GM13977 (cell line): ENCODE data around the gene MRPS12.

Experiments
- DNase-seq: peaks from one replicate; pipeline ENCODE4 v3.0.0; 2012; ENCODE audit warnings: low spot score
- in situ Hi-C: fragments of 300-500 bp; cut with MboI; formaldehyde crosslinking; loops from one replicate; pipeline ENCODE4 v1.12.0; 2022; ENCODE audit warnings: low sequenced_read_pairs, low pct_unique_long_range_greater_than_20kb, mixed read lengths, inconsistent platforms; ENCODE audit not compliant: unreplicated experiment
- TF ChIP-seq, protein P1 (sequence below): IDR thresholded peaks from 2 replicates; pipeline ENCODE4 v1.5.1; 2012; ENCODE audit warnings: mild to moderate bottlenecking, control low read depth; ENCODE audit not compliant: insufficient read depth; ENCODE audit errors: extremely low read depth, missing control alignments

The MRPS12 gene

DNA sequence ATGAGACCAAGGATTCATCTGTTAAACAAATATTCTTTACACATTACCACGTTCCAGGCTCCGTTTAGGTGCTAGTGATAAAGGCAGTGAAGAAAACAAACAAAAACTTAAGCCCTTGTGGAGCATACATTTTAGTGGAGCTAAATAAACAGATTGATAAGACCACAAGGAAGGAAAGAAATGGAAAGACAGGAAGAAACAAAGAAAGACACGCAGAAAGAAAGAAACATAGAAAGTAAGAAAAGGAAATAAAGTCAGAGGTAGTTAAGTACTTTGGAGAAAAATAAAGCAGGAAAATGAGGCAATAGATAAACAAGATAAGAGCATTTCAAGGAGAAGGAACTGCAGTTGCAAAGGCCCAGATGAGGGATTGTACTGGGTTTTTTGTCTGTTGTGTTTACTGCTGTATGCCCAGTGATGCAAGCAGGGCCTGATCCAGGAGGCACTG, 30.0 kb upstream of the MRPS12 start:
- no peak for DNase-seq
- in situ Hi-C loops: loop anchor here (25.0 kb wide), 1 partner anchor 163 kb away; the partner anchor contains the start of gene CAPN12
- TF ChIP-seq, protein P1, sequence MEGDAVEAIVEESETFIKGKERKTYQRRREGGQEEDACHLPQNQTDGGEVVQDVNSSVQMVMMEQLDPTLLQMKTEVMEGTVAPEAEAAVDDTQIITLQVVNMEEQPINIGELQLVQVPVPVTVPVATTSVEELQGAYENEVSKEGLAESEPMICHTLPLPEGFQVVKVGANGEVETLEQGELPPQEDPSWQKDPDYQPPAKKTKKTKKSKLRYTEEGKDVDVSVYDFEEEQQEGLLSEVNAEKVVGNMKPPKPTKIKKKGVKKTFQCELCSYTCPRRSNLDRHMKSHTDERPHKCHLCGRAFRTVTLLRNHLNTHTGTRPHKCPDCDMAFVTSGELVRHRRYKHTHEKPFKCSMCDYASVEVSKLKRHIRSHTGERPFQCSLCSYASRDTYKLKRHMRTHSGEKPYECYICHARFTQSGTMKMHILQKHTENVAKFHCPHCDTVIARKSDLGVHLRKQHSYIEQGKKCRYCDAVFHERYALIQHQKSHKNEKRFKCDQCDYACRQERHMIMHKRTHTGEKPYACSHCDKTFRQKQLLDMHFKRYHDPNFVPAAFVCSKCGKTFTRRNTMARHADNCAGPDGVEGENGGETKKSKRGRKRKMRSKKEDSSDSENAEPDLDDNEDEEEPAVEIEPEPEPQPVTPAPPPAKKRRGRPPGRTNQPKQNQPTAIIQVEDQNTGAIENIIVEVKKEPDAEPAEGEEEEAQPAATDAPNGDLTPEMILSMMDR: no peak

DNA sequence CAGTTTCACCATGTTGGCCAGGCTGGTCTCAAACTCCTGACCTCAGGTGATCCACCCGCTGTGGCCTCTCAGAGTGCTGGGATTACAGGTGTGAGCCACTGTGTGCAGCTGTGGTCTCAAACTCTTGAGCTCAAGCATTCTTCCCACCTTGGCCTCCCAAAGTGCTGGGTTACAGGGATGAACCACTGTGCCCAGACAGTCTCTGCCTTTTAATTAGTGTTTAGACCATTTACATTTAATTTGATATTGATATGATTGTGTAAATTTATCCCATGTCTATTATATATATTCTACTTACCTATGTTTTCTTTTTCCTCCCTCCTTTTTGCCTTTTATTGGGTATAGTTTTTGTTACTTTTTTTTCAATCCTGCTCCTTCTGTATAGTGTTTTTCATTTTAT, 29.1 kb upstream of the MRPS12 start:
- in situ Hi-C loops: loop anchor here (25.0 kb wide), 1 partner anchor 164 kb away; the partner anchor contains the start of gene CAPN12
- no peak for DNase-seq
- TF ChIP-seq, protein P1: no peak

DNA sequence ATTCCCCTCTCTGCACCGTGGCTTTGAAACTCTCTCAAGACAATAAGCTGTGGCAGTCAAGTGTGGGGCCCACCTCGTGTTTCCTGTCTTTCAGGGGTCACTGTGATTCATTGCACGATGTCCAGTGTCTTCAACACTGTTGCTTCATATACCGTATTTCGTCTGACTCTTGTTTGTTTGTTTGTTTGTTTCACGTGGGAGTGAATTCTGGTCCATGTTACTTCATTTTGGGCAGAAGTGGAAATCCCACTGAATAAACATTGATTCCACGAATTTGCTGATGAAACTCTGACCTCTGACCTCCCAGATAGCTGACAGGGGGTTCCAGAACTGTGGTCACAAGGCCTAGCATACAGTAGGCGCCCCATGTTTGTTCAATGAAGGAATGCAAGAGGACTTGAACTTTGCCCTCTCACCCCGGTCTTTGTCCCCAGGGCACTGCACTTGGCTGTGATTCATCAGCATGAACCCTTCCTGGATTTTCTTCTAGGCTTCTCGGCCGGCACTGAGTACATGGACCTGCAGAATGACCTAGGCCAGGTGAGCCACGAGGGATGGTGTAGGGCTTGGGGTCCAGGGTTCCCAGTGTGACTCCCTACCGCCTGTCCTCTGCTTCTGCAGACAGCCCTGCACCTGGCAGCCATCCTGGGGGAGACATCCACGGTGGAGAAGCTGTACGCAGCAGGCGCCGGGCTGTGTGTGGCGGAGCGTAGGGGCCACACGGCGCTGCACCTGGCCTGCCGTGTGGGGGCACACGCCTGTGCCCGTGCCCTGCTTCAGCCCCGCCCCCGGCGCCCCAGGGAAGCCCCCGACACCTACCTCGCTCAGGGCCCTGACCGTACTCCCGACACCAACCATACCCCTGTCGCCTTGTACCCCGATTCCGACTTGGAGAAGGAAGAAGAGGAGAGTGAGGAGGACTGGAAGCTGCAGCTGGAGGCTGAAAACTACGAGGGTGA, 25.9 kb upstream of the MRPS12 start:
- in situ Hi-C loops: loop anchor here (25.0 kb wide), 1 partner anchor 168 kb away; the partner anchor contains the start of gene CAPN12
- DNase-seq: no peak
- TF ChIP-seq, protein P1: no peak

DNA sequence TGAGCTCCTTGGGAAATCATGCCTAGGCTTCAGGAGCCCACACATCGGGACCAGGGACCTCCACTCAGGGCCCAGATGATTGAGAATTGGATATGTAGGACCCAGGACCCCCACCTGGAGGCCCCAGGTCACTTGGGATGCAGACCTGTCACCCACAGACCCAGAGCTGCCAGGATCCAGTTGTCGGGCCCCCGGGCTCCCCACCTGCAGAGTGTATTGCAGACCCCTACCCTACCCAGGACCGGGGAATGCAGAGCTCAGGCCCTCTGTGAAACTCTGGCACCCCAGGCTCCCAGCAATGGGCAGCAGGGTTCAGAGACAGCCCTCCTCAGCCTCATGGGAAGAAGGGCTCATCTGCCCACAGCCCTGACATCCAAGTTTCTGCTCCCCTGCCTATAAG, 25.1 kb upstream of the MRPS12 start:
- TF ChIP-seq, protein P1: no peak
- in situ Hi-C loops: loop anchor here (25.0 kb wide), 1 partner anchor 168 kb away; the partner anchor contains the start of gene CAPN12
- no peak for DNase-seq

DNA sequence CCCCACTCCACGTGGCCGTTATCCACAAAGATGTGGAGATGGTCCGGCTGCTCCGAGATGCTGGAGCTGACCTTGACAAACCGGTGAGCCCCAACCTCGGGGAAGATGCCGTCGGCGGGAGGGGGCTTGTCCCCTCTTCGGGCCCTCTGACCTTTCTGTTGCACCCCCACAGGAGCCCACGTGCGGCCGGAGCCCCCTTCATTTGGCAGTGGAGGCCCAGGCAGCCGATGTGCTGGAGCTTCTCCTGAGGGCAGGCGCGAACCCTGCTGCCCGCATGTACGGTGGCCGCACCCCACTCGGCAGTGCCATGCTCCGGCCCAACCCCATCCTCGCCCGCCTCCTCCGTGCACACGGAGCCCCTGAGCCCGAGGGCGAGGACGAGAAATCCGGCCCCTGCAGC, 23.5 kb upstream of the MRPS12 start:
- in situ Hi-C loops: loop anchor here (25.0 kb wide), 1 partner anchor 170 kb away; the partner anchor contains the start of gene CAPN12
- TF ChIP-seq, protein P1: no peak
- DNase-seq: no peak

DNA sequence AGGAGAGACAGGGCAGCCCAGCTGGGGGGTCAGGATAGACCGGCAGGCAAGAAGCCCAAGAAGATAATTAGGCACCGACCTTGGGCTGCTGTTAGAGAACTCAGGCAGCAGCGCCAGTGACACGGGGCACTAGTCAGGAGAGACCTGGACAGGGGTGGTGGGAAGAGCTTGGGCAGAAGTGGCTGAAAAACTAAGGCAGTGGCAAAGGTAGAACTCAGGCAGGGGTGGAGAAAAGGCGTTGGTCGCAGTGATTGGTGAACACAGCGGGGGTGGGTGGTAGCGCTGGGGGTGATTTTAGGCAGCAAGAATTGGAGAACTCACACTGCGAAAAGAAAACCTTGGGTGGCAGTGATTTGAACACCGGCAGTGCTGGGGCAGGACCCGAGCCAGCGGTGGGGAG, 23.1 kb upstream of the MRPS12 start:
- no peak for DNase-seq
- in situ Hi-C loops: loop anchor here (25.0 kb wide), 1 partner anchor 170 kb away; the partner anchor contains the start of gene CAPN12
- TF ChIP-seq, protein P1: no peak
